ENCODE data around the gene ADAM33. TPM values are rescaled to one million over a fixed set of nuclear protein-coding genes. Genes with fewer than 3 reads are reported as not detected.

ADAM33 gene
- polyA plus RNA-seq, 3 donors, result not detected

DNA sequence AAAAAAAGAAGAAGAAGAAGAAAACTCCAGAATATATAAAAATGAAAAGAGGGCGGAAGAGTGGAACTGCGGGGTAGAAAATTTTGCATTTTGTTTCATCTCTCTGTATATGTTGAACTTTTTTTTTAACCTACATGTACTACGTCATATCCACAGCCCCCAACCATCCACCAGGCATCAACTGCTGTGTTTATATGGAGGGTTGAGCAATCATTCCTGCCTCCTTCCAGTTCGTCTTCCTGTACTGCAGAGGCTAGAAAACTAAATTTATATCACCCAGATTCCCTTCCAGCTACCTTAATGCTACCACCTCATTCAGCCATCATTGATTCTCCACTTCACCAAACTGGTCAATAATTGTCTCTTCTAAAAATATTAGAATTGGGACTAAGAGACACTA, 40.1 kb upstream of the ADAM33 start:
- Histone ChIP-seq H3K27me3 (ENCODE audit: control insufficient read depth in 2 of 2, insufficient read depth in 2 of 2, low read length in 2 of 2) (peaks cover 0 to under 1% of the 10 kb centered on the region in 2 donors), H3K79me2 (ENCODE audit: insufficient read depth, low read length) (no peaks in the 10 kb centered on the region), H2AFZ (ENCODE audit: insufficient read depth, low read depth, low read length, poor library complexity, severe bottlenecking) (no peak overlapping the region), H3K4me2 (replicated peaks; ENCODE audit: extremely low read depth, low read length, poor library complexity, severe bottlenecking) (no peak overlapping the region), H3K36me3 (replicated peaks in 1 of 2; ENCODE audit: control insufficient read depth in 1 of 2, insufficient read depth in 2 of 2, low read length in 2 of 2) (no peaks in the 10 kb centered on the region), H3K27ac (ENCODE audit: low read depth in 1 of 2, low read length in 2 of 2) (no peak overlapping the region), H4K20me1 (ENCODE audit: insufficient read depth, low read length) (no peaks in the 10 kb centered on the region), H3K9me3 (replicated peaks in 1 of 2; ENCODE audit: control insufficient read depth in 1 of 2, insufficient read depth in 1 of 2, low read length in 2 of 2) (no peaks in the 10 kb centered on the region), H3K4me1 (ENCODE audit: control insufficient read depth in 1 of 2, insufficient read depth in 2 of 2, low read length in 2 of 2) (no peaks in the 10 kb centered on the region), H3K9ac (ENCODE audit: insufficient read depth, low read length, poor library complexity, severe bottlenecking) (no peak overlapping the region), H3K4me3 (replicated peaks in 1 of 3; ENCODE audit: low read depth in 2 of 3, low read length in 3 of 3) (no peak overlapping the region)
- Mint-ChIP-seq H3K4me1 (peaks cover 8% of the 10 kb centered on the region), H3K27ac (no peak overlapping the region), H3K27me3 (ENCODE audit: low read depth in 3 of 3) (peaks cover 0 to 16% (median 11%) of the 10 kb centered on the region in 3 donors), H3K4me3 (no peak overlapping the region), H3K9me3 (peaks cover 0 to 2% (median 0%) of the 10 kb centered on the region in 7 donors), H3K36me3 (no peaks in the 10 kb centered on the region)
- TF ChIP-seq, protein P1, sequence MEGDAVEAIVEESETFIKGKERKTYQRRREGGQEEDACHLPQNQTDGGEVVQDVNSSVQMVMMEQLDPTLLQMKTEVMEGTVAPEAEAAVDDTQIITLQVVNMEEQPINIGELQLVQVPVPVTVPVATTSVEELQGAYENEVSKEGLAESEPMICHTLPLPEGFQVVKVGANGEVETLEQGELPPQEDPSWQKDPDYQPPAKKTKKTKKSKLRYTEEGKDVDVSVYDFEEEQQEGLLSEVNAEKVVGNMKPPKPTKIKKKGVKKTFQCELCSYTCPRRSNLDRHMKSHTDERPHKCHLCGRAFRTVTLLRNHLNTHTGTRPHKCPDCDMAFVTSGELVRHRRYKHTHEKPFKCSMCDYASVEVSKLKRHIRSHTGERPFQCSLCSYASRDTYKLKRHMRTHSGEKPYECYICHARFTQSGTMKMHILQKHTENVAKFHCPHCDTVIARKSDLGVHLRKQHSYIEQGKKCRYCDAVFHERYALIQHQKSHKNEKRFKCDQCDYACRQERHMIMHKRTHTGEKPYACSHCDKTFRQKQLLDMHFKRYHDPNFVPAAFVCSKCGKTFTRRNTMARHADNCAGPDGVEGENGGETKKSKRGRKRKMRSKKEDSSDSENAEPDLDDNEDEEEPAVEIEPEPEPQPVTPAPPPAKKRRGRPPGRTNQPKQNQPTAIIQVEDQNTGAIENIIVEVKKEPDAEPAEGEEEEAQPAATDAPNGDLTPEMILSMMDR (IDR thresholded peaks at IDR 0.05), result no peak
- intact Hi-C loops (cut with micrococcal nuclease), result no loop called here
- DNase-seq, result no peak
- no CpG with 5 or more reads among the region's 4 CpGs for WGBS (ENCODE audit: insufficient coverage)

GRCh38 chr20:3720626-3721025, 38.8 kb upstream of the ADAM33 start:
- H3K9ac ChIP-seq (ENCODE audit: insufficient read depth, low read length, poor library complexity, severe bottlenecking), result no peak overlapping the region
- H3K9me3 ChIP-seq (replicated peaks in 1 of 2; ENCODE audit: control insufficient read depth in 1 of 2, insufficient read depth in 1 of 2, low read length in 2 of 2), result no peaks in the 10 kb centered on the region
- TF ChIP-seq, protein P1 (IDR thresholded peaks at IDR 0.05), result no peak
- WGBS (ENCODE audit: insufficient coverage), result 100% methylated on average over 1 of the region's 6 CpGs
- no peak overlapping the region for H3K27ac ChIP-seq (ENCODE audit: low read depth in 1 of 2, low read length in 2 of 2)
- H3K4me3 Mint-ChIP-seq, result no peak overlapping the region
- H3K9me3 Mint-ChIP-seq, result peaks cover 0 to 2% (median 0%) of the 10 kb centered on the region in 7 donors
- DNase-seq, result no peak
- peaks cover 0 to 9% (median 9%) of the 10 kb centered on the region in 3 donors for H3K27me3 Mint-ChIP-seq (ENCODE audit: low read depth in 3 of 3)
- no peaks in the 10 kb centered on the region for H3K79me2 ChIP-seq (ENCODE audit: insufficient read depth, low read length)
- H3K27me3 ChIP-seq (ENCODE audit: control insufficient read depth in 2 of 2, insufficient read depth in 2 of 2, low read length in 2 of 2), result no peaks in the 10 kb centered on the region
- no peaks in the 10 kb centered on the region for H3K4me1 ChIP-seq (ENCODE audit: control insufficient read depth in 1 of 2, insufficient read depth in 2 of 2, low read length in 2 of 2)
- no peaks in the 10 kb centered on the region for H3K36me3 Mint-ChIP-seq
- H3K4me3 ChIP-seq (replicated peaks in 1 of 3; ENCODE audit: low read depth in 2 of 3, low read length in 3 of 3), result no peak overlapping the region
- no peak overlapping the region for H2AFZ ChIP-seq (ENCODE audit: insufficient read depth, low read depth, low read length, poor library complexity, severe bottlenecking)
- no peak overlapping the region for H3K27ac Mint-ChIP-seq
- intact Hi-C loops (cut with micrococcal nuclease), result no loop called here
- H3K36me3 ChIP-seq (replicated peaks in 1 of 2; ENCODE audit: control insufficient read depth in 1 of 2, insufficient read depth in 2 of 2, low read length in 2 of 2), result no peaks in the 10 kb centered on the region
- no peak overlapping the region for H3K4me2 ChIP-seq (replicated peaks; ENCODE audit: extremely low read depth, low read length, poor library complexity, severe bottlenecking)
- no peaks in the 10 kb centered on the region for H4K20me1 ChIP-seq (ENCODE audit: insufficient read depth, low read length)
- H3K4me1 Mint-ChIP-seq, result peaks cover 8% of the 10 kb centered on the region

Measured in CD14-positive monocyte (primary cell).